Uterus (tissue), 2 donors: Measurements from ENCODE around the gene TGFBR1.

Experiments
- POLR2A ChIP-seq, 2 donors: fragments of 450-650 bp; IDR thresholded peaks; one replicate each; pipeline ENCODE4 v1.6.1; 2016; ENCODE audit warnings: antibody characterized with exemption in 2 of 2, mild to moderate bottlenecking in 1 of 2, moderate library complexity in 1 of 2
- TF ChIP-seq, protein P1 (sequence below), 4 experiments: fragments of 200-600 bp in 2 of 4; fragments of 450-650 bp in 2 of 4; sonication (generic) in 2 of 4; IDR thresholded peaks; one replicate each; pipeline ENCODE4 v1.5.1; 2016 to 2019; ENCODE audit warnings: antibody characterized with exemption in 4 of 4, mild to moderate bottlenecking in 2 of 4, moderate library complexity in 1 of 4

DNA sequence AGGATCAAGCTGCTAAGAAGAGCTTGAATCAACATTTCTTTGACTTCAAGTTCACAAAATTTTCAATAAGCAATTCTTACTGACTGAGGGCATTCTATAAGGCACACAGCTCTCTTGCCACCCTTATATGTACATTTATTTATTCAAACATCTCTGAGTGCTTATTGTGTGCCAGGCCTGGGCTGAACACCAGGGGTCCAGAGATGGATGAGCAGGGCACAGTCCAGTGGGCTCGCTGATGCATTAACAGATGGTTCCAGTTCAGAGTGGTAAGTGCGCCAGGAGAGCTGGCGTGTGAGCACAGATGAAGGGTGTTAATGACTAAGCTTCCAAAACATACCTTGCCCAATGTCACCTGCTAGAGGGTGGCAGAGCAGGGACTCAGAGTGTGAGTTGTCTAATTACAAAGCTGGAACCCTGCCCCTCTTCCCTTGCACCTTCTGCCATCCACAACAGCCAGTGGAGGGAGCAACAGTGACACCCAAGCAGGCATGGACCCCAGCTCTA is 92.3 kb downstream of the TGFBR1 start:
- TF ChIP-seq, protein P1, sequence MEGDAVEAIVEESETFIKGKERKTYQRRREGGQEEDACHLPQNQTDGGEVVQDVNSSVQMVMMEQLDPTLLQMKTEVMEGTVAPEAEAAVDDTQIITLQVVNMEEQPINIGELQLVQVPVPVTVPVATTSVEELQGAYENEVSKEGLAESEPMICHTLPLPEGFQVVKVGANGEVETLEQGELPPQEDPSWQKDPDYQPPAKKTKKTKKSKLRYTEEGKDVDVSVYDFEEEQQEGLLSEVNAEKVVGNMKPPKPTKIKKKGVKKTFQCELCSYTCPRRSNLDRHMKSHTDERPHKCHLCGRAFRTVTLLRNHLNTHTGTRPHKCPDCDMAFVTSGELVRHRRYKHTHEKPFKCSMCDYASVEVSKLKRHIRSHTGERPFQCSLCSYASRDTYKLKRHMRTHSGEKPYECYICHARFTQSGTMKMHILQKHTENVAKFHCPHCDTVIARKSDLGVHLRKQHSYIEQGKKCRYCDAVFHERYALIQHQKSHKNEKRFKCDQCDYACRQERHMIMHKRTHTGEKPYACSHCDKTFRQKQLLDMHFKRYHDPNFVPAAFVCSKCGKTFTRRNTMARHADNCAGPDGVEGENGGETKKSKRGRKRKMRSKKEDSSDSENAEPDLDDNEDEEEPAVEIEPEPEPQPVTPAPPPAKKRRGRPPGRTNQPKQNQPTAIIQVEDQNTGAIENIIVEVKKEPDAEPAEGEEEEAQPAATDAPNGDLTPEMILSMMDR (IDR thresholded peaks at IDR 0.05), result no peak
- TF ChIP-seq POLR2A (IDR thresholded peaks at IDR 0.05), result no peak
